Measurements from ENCODE around the gene MRPL52. TPM values are rescaled to one million over a fixed set of nuclear protein-coding genes. Genes with fewer than 3 reads are reported as not detected.

Gene MRPL52
- total RNA-seq, 1 donor, result 69.9 TPM

DNA sequence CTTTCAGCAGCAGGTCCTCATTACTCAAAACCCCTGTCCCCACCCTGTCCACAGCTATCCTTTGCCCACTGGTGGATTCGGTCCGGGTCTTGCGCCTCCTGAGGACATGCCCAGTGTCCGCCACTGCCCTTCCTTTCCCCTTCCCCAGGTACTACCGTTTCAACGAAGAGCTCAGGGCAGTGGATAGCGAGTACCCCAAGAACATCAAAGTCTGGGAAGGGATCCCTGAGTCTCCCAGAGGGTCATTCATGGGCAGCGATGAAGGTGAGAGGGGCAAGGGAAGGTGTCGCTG, 15.4 kb downstream of the MRPL52 start:
- H3K4me3 ChIP-seq (ENCODE audit: low read depth, low read length), result no peak overlapping the region
- TF ChIP-seq CTCF (IDR thresholded peaks at IDR 0.05; ENCODE audit: insufficient read depth, low read length), result no peak
- DNase-seq (ENCODE audit: low read depth), result no peak

GRCh38 chr14:22845821-22846625, 16.3 kb downstream of the MRPL52 start:
- no peak for DNase-seq (ENCODE audit: low read depth)
- no peak overlapping the region for H3K4me3 ChIP-seq (ENCODE audit: low read depth, low read length)
- TF ChIP-seq CTCF (IDR thresholded peaks at IDR 0.05; ENCODE audit: insufficient read depth, low read length), result no peak

DNA sequence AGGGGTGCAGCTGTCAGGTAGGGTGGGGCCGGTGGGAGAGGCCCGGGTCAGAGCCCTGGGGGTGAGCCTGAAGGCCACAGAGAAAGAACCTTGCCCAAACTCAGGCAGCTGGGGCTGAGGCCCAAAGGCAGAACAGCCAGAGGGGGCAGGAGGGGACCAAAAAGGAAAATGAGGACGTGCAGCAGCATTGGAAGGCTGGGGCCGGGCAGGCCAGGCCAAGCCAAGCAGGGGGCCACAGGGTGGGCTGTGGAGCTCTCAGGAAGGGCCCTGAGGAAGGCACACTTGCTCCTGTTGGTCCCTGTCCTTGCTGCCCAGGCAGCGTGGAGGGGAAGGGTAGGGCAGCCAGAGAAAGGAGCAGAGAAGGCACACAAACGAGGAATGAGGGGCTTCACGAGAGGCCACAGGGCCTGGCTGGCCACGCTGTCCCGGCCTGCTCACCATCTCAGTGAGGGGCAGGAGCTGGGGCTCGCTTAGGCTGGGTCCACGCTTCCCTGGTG, 17.2 kb downstream of the MRPL52 start:
- no peak for DNase-seq (ENCODE audit: low read depth)
- H3K4me3 ChIP-seq (ENCODE audit: low read depth, low read length), result no peak overlapping the region
- peak; percentile 20 for TF ChIP-seq CTCF (IDR thresholded peaks at IDR 0.05; ENCODE audit: insufficient read depth, low read length)

DNA sequence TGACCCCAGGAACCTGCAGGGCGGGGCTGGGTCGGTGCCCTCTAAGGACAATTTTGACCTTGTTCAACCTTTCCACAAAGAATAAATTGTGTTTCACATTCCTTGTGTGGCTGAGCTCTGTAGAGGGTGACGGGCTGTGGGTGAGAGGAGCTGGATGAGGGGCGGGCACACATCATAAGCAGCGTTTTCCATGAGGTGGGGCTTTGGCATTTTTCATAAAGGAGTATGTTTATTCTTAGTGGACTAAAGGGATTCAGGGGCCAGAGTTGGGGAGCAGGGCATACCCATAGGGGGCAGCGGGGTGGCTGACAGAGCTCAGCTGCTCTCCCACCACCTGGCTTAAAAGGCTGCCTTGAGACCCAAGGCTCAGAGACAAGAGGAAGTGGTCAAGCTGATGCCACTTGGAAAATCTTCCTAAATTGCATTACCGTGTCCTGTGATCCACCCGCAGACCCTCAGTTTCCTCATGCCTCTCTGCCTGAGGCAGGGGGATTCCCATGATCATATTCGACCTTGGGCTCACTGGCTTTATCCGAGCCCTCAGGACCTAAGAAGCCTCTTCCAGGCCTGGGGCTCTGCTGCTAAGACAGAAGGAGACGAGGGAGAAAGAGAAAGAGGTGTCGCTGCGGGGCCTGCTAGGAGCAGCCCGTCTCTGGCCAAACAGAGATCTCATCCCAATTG, 18.1 kb downstream of the MRPL52 start:
- H3K4me3 ChIP-seq (ENCODE audit: low read depth, low read length), result peak overlapping the region; percentile 31
- DNase-seq (ENCODE audit: low read depth), result peak; percentile 78
- TF ChIP-seq CTCF (IDR thresholded peaks at IDR 0.05; ENCODE audit: insufficient read depth, low read length), result peak; percentile 33

DNA sequence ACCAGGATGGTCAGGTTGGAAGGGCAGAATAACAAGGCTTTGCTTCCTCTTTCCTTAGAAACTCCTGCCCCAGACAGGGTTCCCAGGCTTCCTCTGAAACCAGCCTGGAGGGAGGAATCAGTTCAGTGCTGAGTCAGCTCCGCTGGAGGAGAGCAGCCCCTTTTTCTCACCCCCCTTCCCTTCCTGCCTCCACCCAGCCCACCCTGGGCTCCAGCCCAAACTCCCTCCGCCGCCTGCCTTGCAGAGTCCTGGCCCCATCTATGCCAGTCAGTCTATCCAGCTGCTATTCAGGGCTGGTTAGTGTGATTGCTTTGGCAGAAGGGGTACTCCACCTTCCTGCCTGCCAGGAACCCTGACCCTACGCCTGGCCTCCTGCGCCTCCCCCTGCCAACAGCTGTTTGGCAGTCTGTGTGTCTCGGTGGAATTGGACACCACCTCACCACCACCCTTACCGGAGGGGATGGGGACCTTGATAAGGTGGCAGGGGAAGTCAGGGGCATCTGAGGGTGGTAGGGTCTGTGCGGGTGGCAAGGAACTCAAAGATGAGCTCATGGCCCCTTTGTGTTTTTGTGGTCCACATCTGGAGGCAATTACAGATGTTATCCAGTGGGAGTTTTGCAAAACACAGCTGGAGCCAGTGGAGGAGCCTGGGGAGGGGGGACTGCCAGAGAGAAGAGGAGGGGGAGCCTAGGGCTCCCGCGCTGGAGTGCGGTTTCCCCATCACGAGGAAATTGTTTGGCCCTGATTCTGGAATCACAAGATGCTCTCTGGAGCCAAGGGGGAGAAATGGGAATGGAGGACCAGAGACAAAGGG, 18.9 kb downstream of the MRPL52 start:
- peak overlapping the region; percentile 40 for H3K4me3 ChIP-seq (ENCODE audit: low read depth, low read length)
- TF ChIP-seq CTCF (IDR thresholded peaks at IDR 0.05; ENCODE audit: insufficient read depth, low read length), result no peak
- peak; percentile 99 for DNase-seq (ENCODE audit: low read depth)

DNA sequence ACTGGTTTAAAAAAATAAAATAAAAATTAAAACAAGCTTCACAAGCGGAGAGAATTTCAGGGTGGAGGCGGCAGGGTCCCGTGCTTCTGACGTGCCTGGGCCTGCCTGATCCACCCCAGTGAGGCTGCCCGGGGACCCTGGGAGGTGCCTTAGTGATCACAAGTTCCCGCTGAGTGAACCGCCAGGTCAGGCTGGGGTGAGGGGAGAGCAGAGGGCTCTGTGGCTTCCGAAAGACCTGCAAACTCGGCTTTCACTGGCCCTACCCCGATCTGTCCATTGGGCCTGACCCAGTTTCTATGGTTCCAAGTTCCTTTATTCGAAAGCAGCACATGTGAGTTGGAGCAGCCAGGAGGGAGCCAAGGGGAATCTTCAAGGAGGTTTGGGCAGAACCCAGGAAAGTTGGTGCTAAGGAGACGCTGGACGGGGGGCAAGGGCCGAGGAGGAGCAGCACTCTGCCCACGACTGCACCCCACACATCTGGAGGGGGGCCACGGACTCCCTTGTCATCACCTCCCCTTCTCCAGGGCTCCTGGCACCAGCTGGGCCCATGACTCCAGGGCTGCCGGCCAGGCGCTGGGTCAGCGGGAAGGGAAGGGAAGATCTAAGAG, 19.6 kb downstream of the MRPL52 start:
- DNase-seq (ENCODE audit: low read depth), result peak; percentile 91
- H3K4me3 ChIP-seq (ENCODE audit: low read depth, low read length), result peak overlapping the region; percentile 17
- no peak for TF ChIP-seq CTCF (IDR thresholded peaks at IDR 0.05; ENCODE audit: insufficient read depth, low read length)
